ENCODE data around the gene OR8B12. TPM values are rescaled to one million over a fixed set of nuclear protein-coding genes. Genes with fewer than 3 reads are reported as not detected.
"Not testable (repeated sequence)": the region's sequence is repeated elsewhere in the genome, so short reads cannot be mapped to it uniquely, and the experiment has no call there.

The OR8B12 gene
- total RNA-seq, 6 experiments from 2014 or later = not detected

DNA sequence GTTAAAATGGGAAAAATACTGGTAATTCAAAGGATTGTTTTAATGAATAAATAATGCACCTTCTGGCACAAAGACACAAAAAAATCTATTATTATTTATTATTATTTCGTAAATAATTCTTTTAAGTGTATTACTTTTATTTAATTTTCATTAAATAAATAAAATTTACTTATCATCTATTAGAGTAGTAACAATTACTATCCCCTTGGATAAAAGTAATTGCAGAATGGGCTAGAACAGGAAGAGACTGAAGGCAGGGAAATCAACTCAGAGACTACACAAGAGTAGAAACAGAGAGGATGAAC lies 23.0 kb downstream of the OR8B12 start:
- DNase-seq (no peak), ATAC-seq (no peak)
- Histone ChIP-seq H3K4me3 (no peak overlapping the region), H3K36me3 (no peaks in the 10 kb centered on the region), H3K27me3 (no peaks in the 10 kb centered on the region), H3K27ac (no peak overlapping the region), H3K9me3 (no peaks in the 10 kb centered on the region), H3K4me1 (peaks cover 0 to 12% (median 5%) of the 10 kb centered on the region in 4 donors)
- WGBS (ENCODE audit: insufficient coverage, low coverage, low lambda C conversion rate, missing lambda C conversion rate) = 41% methylated on average over 1 of the region's 1 CpG
- intact Hi-C loops (cut with DNase I) = no loop called here
- TF ChIP-seq POLR2A (IDR thresholded peaks at IDR 0.05) = no peak
- TF ChIP-seq, protein P1, sequence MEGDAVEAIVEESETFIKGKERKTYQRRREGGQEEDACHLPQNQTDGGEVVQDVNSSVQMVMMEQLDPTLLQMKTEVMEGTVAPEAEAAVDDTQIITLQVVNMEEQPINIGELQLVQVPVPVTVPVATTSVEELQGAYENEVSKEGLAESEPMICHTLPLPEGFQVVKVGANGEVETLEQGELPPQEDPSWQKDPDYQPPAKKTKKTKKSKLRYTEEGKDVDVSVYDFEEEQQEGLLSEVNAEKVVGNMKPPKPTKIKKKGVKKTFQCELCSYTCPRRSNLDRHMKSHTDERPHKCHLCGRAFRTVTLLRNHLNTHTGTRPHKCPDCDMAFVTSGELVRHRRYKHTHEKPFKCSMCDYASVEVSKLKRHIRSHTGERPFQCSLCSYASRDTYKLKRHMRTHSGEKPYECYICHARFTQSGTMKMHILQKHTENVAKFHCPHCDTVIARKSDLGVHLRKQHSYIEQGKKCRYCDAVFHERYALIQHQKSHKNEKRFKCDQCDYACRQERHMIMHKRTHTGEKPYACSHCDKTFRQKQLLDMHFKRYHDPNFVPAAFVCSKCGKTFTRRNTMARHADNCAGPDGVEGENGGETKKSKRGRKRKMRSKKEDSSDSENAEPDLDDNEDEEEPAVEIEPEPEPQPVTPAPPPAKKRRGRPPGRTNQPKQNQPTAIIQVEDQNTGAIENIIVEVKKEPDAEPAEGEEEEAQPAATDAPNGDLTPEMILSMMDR (IDR thresholded peaks at IDR 0.05) = no peak

DNA sequence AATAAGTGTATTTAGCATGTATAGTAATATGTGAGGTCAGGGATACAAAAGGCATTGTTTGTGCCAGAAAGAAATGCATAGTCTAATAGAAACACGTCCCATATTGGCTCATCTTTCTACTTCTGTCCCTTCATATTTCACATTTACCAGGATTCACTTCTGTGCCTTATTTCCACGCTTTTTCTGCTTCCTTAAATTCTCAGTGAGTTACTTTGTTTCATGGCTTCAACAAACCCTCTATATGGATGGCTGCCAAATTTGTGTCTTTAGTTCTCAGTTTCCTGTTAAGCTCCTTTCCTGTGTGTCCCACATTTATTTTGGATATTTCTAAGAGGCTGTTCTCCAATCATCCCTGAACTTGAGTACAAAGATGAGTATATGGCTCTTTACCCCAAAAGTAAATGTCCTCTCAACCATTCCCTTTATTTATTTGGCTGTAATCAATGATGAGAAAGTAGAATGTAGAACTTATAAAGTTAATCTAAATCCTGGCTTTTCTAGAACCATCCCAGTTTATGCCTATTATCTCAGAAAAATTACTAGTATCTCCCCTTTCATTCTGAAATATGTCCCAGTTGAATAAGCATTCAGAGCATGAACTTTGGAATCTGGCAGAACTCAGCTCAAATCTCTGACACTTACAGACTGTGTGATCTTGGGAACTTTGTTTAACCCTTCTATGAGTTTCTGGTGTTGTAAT lies 23.5 kb downstream of the OR8B12 start:
- WGBS (ENCODE audit: insufficient coverage, low coverage, low lambda C conversion rate, missing lambda C conversion rate) = 26% methylated on average over 2 of the region's 2 CpGs
- Histone ChIP-seq H3K27ac (no peak overlapping the region), H3K4me3 (no peak overlapping the region), H3K4me1 (peaks cover 0 to 12% (median 5%) of the 10 kb centered on the region in 4 donors), H3K9me3 (no peaks in the 10 kb centered on the region), H3K27me3 (no peaks in the 10 kb centered on the region), H3K36me3 (no peaks in the 10 kb centered on the region)
- TF ChIP-seq, protein P1 (IDR thresholded peaks at IDR 0.05) = no peak
- no peak for TF ChIP-seq POLR2A (IDR thresholded peaks at IDR 0.05)
- intact Hi-C loops (cut with DNase I) = no loop called here
- DNase-seq = no peak
- peak; percentile 76 to 86 (median 78) for ATAC-seq

DNA sequence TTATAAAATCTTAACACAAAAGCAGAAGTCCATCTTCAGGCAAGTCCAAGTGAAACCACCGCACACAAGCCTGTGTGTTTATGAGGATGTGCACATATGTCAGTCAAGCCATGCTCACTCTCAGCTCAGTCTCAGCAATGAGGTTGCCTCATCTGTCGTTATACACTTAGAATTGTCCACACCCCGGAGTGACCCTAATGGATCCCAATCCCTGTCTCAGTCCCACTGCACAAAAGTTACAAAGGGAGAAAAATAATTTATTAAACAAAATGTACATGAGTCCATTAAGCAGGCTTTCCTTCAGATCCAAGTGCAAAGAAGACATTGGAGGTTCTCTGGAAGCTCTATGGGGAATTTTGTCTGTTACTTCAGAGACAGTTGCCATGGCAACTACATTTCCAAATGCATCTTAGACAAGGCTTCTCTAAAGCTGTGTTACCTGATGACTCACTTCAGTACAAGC lies 24.4 kb downstream of the OR8B12 start:
- Histone ChIP-seq H3K36me3 (no peaks in the 10 kb centered on the region), H3K9me3 (no peaks in the 10 kb centered on the region), H3K27ac (no peak overlapping the region), H3K27me3 (no peaks in the 10 kb centered on the region), H3K4me1 (peaks cover 0 to 12% (median 5%) of the 10 kb centered on the region in 4 donors), H3K4me3 (no peak overlapping the region)
- intact Hi-C loops (cut with DNase I) = no loop called here
- TF ChIP-seq, protein P1 (IDR thresholded peaks at IDR 0.05) = no peak
- TF ChIP-seq POLR2A (IDR thresholded peaks at IDR 0.05) = no peak
- DNase-seq (no peak), ATAC-seq (peak in 2 of 4 donors; percentile 30 to 34)
- WGBS (ENCODE audit: insufficient coverage, low coverage, low lambda C conversion rate, missing lambda C conversion rate) = 33% methylated on average over 2 of the region's 3 CpGs

DNA sequence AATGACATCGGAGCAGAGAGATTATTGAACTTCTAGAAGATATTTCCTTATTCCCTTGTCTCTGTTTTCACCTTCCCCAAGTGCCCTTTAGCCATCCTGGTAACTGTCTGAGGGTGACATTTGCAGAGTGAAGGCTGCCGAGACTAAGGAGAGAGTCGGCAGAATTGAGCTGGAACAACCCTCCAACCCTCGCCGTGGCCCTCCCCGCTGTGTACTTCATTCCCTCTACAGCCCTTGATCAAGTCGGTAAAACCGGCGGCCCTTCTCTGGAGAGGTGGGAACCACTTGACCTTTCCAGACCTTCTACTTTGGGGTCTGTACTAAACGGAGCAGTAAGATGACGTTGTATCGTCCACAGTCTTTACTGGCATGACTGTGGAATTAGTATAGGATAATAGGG lies 26.1 kb downstream of the OR8B12 start:
- no peaks in the 10 kb centered on the region for H3K9me3 ChIP-seq
- TF ChIP-seq, protein P1 (IDR thresholded peaks at IDR 0.05) = no peak
- TF ChIP-seq POLR2A (IDR thresholded peaks at IDR 0.05) = no peak
- ATAC-seq (no peak), DNase-seq (no peak)
- H3K4me3 ChIP-seq = no peak overlapping the region
- intact Hi-C loops (cut with DNase I) = no loop called here
- WGBS (ENCODE audit: insufficient coverage, low coverage, low lambda C conversion rate, missing lambda C conversion rate) = 67% methylated on average over 8 of the region's 12 CpGs
- no peaks in the 10 kb centered on the region for H3K36me3 ChIP-seq
- H3K27me3 ChIP-seq = no peaks in the 10 kb centered on the region
- H3K4me1 ChIP-seq = peaks cover 0 to 12% (median 5%) of the 10 kb centered on the region in 4 donors
- H3K27ac ChIP-seq = no peak overlapping the region

DNA sequence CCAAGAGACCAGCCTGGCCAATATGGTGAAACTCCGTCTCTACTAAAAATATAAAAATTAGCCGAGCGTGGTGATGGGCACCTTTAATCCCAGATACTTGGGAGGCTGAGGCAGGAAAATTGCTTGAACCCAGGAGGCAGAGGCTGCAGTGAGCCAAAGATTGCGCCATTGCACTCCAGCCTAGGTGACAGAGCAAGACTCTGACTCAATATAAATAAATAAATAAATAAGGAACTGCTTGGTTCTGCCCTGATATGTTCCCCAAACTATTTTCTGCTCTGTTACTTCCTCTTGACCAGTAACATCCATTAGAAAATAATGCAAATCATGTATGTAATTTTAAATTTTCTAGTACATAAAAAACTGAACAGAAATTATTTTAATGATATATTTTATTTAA lies 28.8 kb downstream of the OR8B12 start:
- WGBS (ENCODE audit: insufficient coverage, low coverage, low lambda C conversion rate, missing lambda C conversion rate) = 61% methylated on average over 4 of the region's 4 CpGs
- H3K9me3 ChIP-seq; H3K27me3 ChIP-seq; H3K36me3 ChIP-seq; DNase-seq; H3K4me3 ChIP-seq; H3K27ac ChIP-seq; intact Hi-C loops (cut with DNase I); H3K4me1 ChIP-seq: not testable (repeated sequence)
- ATAC-seq = peak in 2 of 4 donors; percentile 24 to 28

All from right lobe of liver (tissue), 6 donors.